Heart left ventricle (tissue), 16 donors: ENCODE data around the gene SPPL3. TPM values are rescaled to one million over a fixed set of nuclear protein-coding genes. Genes with fewer than 3 reads are reported as not detected.
"Not testable (repeated sequence)": the region's sequence is repeated elsewhere in the genome, so short reads cannot be mapped to it uniquely, and the experiment has no call there.

Source experiments
- ATAC-seq, 4 donors: fragments of 200-7000 bp; cut with Tn5 transposase; one replicate each; pipeline ENCODE4 v1.9.1; 2020 to 2022; ENCODE audit warnings: moderate library complexity in 4 of 4, mild to moderate bottlenecking in 3 of 4, moderate number of reproducible peaks in 1 of 4
- DNase-seq, 5 donors: peaks; one replicate each; pipeline ENCODE4 v3.0.0-alpha.2; 2020
- H3K27ac ChIP-seq, 12 donors: fragments of 200-600 bp; sonication (generic) in 4 of 12; one replicate each; pipeline versions ENCODE4 v1.5.0 to v1.8.0; 2016 to 2022; ENCODE audit warnings: mild to moderate bottlenecking in 2 of 12
- H3K27me3 ChIP-seq, 9 donors: fragments of 200-600 bp; sonication (generic) in 2 of 9; one replicate each; pipeline versions ENCODE4 v1.5.1 to v1.8.0; 2016 to 2022; ENCODE audit warnings: mild to moderate bottlenecking in 3 of 9
- H3K36me3 ChIP-seq, 9 donors: fragments of 200-600 bp; sonication (generic) in 2 of 9; one replicate each; pipeline versions ENCODE4 v1.5.0 to v1.8.0; 2018 to 2022; ENCODE audit warnings: mild to moderate bottlenecking in 2 of 9
- H3K4me1 ChIP-seq, 12 donors: fragments of 200-600 bp; sonication (generic) in 4 of 12; one replicate each; pipeline versions ENCODE4 v1.5.0 to v1.8.0; 2016 to 2022; ENCODE audit warnings: mild to moderate bottlenecking in 3 of 12
- H3K4me3 ChIP-seq, 12 donors: fragments of 200-600 bp; sonication (generic) in 4 of 12; one replicate each; pipeline versions ENCODE4 v1.5.0 to v1.8.0; 2017 to 2022; ENCODE audit warnings: mild to moderate bottlenecking in 9 of 12, moderate library complexity in 4 of 12
- H3K9me3 ChIP-seq, 12 donors: fragments of 200-600 bp; sonication (generic) in 4 of 12; one replicate each; pipeline versions ENCODE4 v1.5.0 to v1.8.0; 2016 to 2022; ENCODE audit warnings: mild to moderate bottlenecking in 1 of 12
- POLR2A ChIP-seq, 2 donors: fragments of 450-650 bp; IDR thresholded peaks; one replicate each; pipeline ENCODE4 v1.6.1; 2017; ENCODE audit warnings: antibody characterized with exemption in 2 of 2, mild to moderate bottlenecking in 2 of 2, moderate library complexity in 2 of 2
- WGBS, 4 donors: extraction: QIAGEN DNeasy Blood & Tissue Kit in 2 of 4; methylation state at CpG; one replicate each; pipeline versions ENCODE4 v1.1.5 to v1.1.7; 2013 to 2018; 5-methylcytosine and 5-hydroxymethylcytosine counted together
- intact Hi-C, 10 donors: fragments of 100-400 bp; cut with DNase I; formaldehyde crosslinking; loops; one replicate each; pipeline versions ENCODE4 v1.11.1 to v1.14.2; 2022
- polyA plus RNA-seq, 2 donors: library from polyadenylated mRNA; stranded (reverse); fragments of 200-250 nt; gene quantifications; one replicate each; pipeline ENCODE4 v1.2.3, GENCODE V29; 2013
- total RNA-seq, 9 donors: library from RNA; depleted of rRNA in 2 of 9; stranded (reverse); fragments of >200 nt in 2 of 9; fragmentation: NEBNext Ultra II Directional in 3 of 9; extraction: Animal tissue kit (Norgen Biotek cat#: 25700) in 3 of 9; gene quantifications; one replicate each; pipeline versions ENCODE4 v1.1.0 to v1.2.4, GENCODE V29; 2016 to 2023
- TF ChIP-seq, protein P1 (sequence below), 12 donors: fragments of 200-600 bp; sonication (generic) in 4 of 12; IDR thresholded peaks; one replicate each; pipeline versions ENCODE4 v1.5.0 to v1.8.0; 2018 to 2022; ENCODE audit warnings: antibody characterized with exemption in 12 of 12, mild to moderate bottlenecking in 5 of 12
- donor health status: ischemic (EF 13 %, LVEDD 7.1; RV severe dilation, severe dysfunction).
- donor health status: healthy with polysubstance abuse.
- donor health status: DM: no; HTN: yes; CAD: no.
- donor health status: DM: no; HTN: no; CAD: no.
- donor health status: ischemic (EF 25% LVEDD 6.9; RV normal size, moderate dysfunction).
- donor health status: ischemic (EF 25% LVEDD 5.7; RV mildly dilated, moderate dysfunction).
- donor health status: healthy.
- donor health status: DM: yes; HTN: yes; CAD: no.
- donor health status: ischemic (EF 35%, LVEDD 5.7; RV mildly dilated, moderate dysfunction).
- donor health status: nonischemic (EF 11% LVEDD 7.7; RV severe dilation, severe dysfunction).
- donor health status: DM: yes; HTN: yes; CAD: no.
- donor health status: PGD.
- donor health status: ischemic (EF 29% LVEDD 5.4; RV normal size, mild dysfunction).
- donor health status: nonischemic (EF 23%, LVEDD 6.1; RV moderate dilation, normal function).

The SPPL3 gene
- total and polyA plus RNA-seq, 11 donors: 8.2 to 48.2 (median 26.5) TPM

DNA sequence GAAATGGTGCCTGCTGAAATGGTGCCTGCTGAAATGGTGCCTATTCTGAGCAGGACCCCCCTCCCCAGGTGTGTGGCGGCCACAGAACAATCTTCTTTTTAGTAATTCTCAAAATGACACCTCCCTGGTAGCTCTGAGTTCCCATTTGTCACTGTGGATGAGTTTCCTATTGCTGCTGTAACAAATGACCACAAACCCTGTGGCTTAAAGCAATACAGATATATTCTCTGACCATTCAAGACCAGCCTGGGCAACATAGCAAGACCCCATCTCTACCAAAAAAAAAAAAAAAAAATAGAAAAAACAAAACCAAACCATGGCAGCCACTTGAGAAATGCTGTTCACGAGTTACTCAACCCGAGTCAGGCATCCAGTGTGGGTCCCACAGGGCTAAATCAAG, 170.6 kb downstream of the SPPL3 start:
- Histone ChIP-seq H3K27me3 (no peaks in the 10 kb centered on the region), H3K4me1 (no peaks in the 10 kb centered on the region), H3K27ac (no peak overlapping the region), H3K4me3 (no peak overlapping the region), H3K9me3 (no peaks in the 10 kb centered on the region), H3K36me3 (peaks cover 0 to 50% (median 30%) of the 10 kb centered on the region in 9 donors)
- TF ChIP-seq, protein P1, sequence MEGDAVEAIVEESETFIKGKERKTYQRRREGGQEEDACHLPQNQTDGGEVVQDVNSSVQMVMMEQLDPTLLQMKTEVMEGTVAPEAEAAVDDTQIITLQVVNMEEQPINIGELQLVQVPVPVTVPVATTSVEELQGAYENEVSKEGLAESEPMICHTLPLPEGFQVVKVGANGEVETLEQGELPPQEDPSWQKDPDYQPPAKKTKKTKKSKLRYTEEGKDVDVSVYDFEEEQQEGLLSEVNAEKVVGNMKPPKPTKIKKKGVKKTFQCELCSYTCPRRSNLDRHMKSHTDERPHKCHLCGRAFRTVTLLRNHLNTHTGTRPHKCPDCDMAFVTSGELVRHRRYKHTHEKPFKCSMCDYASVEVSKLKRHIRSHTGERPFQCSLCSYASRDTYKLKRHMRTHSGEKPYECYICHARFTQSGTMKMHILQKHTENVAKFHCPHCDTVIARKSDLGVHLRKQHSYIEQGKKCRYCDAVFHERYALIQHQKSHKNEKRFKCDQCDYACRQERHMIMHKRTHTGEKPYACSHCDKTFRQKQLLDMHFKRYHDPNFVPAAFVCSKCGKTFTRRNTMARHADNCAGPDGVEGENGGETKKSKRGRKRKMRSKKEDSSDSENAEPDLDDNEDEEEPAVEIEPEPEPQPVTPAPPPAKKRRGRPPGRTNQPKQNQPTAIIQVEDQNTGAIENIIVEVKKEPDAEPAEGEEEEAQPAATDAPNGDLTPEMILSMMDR (IDR thresholded peaks at IDR 0.05): no peak
- TF ChIP-seq POLR2A (IDR thresholded peaks at IDR 0.05): no peak
- intact Hi-C loops: no loop called here
- DNase-seq (no peak), ATAC-seq (no peak)
- 79 to 89% (median 83%) methylated on average over 3 of the region's 3 CpGs for WGBS, 4 donors

DNA sequence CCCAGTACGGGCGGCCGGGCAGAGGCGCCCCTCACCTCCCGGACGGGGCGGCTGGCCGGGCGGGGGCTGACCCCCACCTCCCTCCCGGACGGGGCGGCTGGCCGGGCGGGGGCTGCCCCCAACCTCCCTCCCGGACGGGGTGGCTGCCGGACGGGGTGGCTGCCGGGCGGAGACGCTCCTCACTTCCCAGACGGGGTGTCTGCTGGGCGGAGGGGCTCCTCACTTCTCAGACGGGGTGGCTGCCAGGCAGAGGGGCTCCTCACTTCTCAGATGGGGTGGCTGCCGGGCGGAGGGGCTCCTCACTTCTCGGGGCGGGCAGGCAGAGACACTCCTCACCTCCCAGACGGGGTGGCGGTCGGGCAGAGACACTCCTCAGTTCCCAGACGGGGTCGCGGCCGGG, 172.0 kb downstream of the SPPL3 start:
- H3K9me3 ChIP-seq, H3K27me3 ChIP-seq, intact Hi-C loops, DNase-seq, H3K27ac ChIP-seq, H3K4me3 ChIP-seq, H3K4me1 ChIP-seq, ATAC-seq: not testable (repeated sequence)
- 96 to 99% (median 97%) methylated on average over 22 to 35 of the region's 35 CpGs for WGBS, 4 donors
- peaks cover 0 to 46% (median 39%) of the 10 kb centered on the region in 9 donors for H3K36me3 ChIP-seq

GRCh38 chr12:120726961-120727360, 177.2 kb downstream of the SPPL3 start:
- Histone ChIP-seq H3K9me3 (no peaks in the 10 kb centered on the region), H3K27me3 (no peaks in the 10 kb centered on the region), H3K4me1 (peaks cover 0 to 20% (median 14%) of the 10 kb centered on the region in 12 donors), H3K27ac (peak overlapping the region in 2 of 12 donors; percentile 82 to 86), H3K4me3 (peak overlapping the region in 1 of 12 donors; percentile 73), H3K36me3 (peaks cover 0 to 69% (median 56%) of the 10 kb centered on the region in 9 donors)
- DNase-seq: no peak
- 95 to 100% (median 97%) methylated on average over 1 to 9 of the region's 9 CpGs for WGBS, 4 donors
- intact Hi-C loops: loop anchor here in 5 of 10 donors (1.0 to 10.0 kb wide), 3 partner anchors 178 to 245 kb away; partner anchors contain the start of gene SPPL3 (in 3 of the 5)
- TF ChIP-seq, protein P1 (IDR thresholded peaks at IDR 0.05): no peak
- TF ChIP-seq POLR2A (IDR thresholded peaks at IDR 0.05): no peak
- ATAC-seq: no peak

DNA sequence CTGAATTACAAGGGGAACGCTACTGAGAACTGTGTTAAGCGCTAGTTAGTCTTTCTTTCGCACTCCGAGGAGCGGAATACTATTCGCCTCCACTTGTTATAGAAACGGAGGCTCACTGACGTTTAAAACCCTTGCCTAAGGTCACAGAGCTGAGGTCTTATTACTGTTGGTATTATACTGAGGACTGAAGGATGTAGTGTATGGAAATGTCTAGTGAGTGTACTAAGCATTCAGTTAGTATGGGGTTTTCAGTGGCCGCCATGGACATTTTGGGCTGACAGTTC, 177.7 kb downstream of the SPPL3 start:
- WGBS, 4 donors: 78 to 82% (median 80%) methylated on average over 9 of the region's 9 CpGs
- TF ChIP-seq, protein P1 (IDR thresholded peaks at IDR 0.05): no peak
- Histone ChIP-seq H3K27me3 (no peaks in the 10 kb centered on the region), H3K27ac (peak overlapping the region in 11 of 12 donors; percentile 69 to 90 (median 86)), H3K9me3 (no peaks in the 10 kb centered on the region), H3K36me3 (peaks cover 0 to 74% (median 61%) of the 10 kb centered on the region in 9 donors), H3K4me3 (peak overlapping the region; percentile 59 to 93 (median 82)), H3K4me1 (peaks cover 0 to 24% (median 14%) of the 10 kb centered on the region in 12 donors)
- intact Hi-C loops: loop anchor here in 5 of 10 donors (1.0 to 10.0 kb wide), 3 partner anchors 178 to 246 kb away; partner anchors contain the start of gene SPPL3 (in 3 of the 5)
- ATAC-seq: no peak
- no peak for DNase-seq
